PC-9 (cell line): ENCODE results near the gene GPC5. TPM values are rescaled to one million over a fixed set of nuclear protein-coding genes. Genes with fewer than 3 reads are reported as not detected.

ENCODE experiments used
- BruUV-seq: library from RNA; stranded (reverse); fragments of 400-500 nt; replicated peaks from 2 replicates; lab custom pipeline; 2021; lab: Mats Ljungman, UMichigan
- CTCF ChIA-PET: fragments of 300-600 bp; sonication (Branson Sonifier 250); formaldehyde crosslinking; loops from one replicate; lab custom pipeline; 2022; ENCODE audit warnings: antibody characterized with exemption; lab: Charles Lee
- POLR2A ChIA-PET: fragments of 300-600 bp; sonication (Branson Sonifier 250); formaldehyde crosslinking; loops from one replicate; lab custom pipeline; 2022; ENCODE audit warnings: antibody characterized with exemption; ENCODE audit not compliant: unreplicated experiment; lab: Charles Lee
- DNase-seq, 2 experiments: peaks; one replicate each; pipeline versions ENCODE4 v3.0.0 to v3.0.0-alpha.2; 2015 to 2022; ENCODE audit warnings: mixed read lengths in 1 of 2
- H2AFZ ChIP-seq: fragments of 200-600 bp; sonication (generic); 2 replicates; pipeline ENCODE4 v1.8.1; 2017; ENCODE audit warnings: antibody characterized with exemption
- H3F3A ChIP-seq: fragments of 200-600 bp; sonication (generic); 2 replicates; pipeline ENCODE4 v1.8.1; 2017; ENCODE audit warnings: antibody characterized with exemption, mild to moderate bottlenecking, low read depth; ENCODE audit not compliant: insufficient read depth
- H3K27ac ChIP-seq: fragments of 200-600 bp; sonication (generic); 2 replicates; pipeline ENCODE4 v1.6.1; 2016; ENCODE audit warnings: mixed run types
- H3K27me3 ChIP-seq: fragments of 200-600 bp; sonication (generic); 2 replicates; pipeline ENCODE4 v1.6.1; 2016; ENCODE audit warnings: low read depth, mixed run types; ENCODE audit not compliant: insufficient read depth
- H3K36me3 ChIP-seq: fragments of 200-600 bp; sonication (generic); 2 replicates; pipeline ENCODE4 v1.6.1; 2016; ENCODE audit warnings: low read depth, mixed run types
- H3K4me1 ChIP-seq: fragments of 200-600 bp; sonication (generic); replicated peaks from 2 replicates; pipeline ENCODE4 v1.6.1; 2016; ENCODE audit warnings: mixed run types; ENCODE audit not compliant: insufficient read depth
- H3K4me2 ChIP-seq: fragments of 200-600 bp; sonication (generic); 2 replicates; pipeline ENCODE4 v1.6.1; 2017; ENCODE audit warnings: mixed run types
- H3K4me3 ChIP-seq: fragments of 200-600 bp; sonication (generic); 2 replicates; pipeline ENCODE4 v1.6.1; 2016; ENCODE audit warnings: mixed run types
- H3K79me2 ChIP-seq: fragments of 200-600 bp; sonication (generic); 2 replicates; pipeline ENCODE4 v1.6.1; 2017; ENCODE audit warnings: low read depth, mixed run types
- H3K9me2 ChIP-seq: fragments of 200-600 bp; sonication (generic); 2 replicates; pipeline ENCODE4 v1.8.1; 2017; ENCODE audit warnings: mild to moderate bottlenecking; ENCODE audit not compliant: insufficient read depth
- H3K9me3 ChIP-seq: fragments of 200-600 bp; sonication (generic); 2 replicates; pipeline ENCODE4 v1.8.1; 2016; ENCODE audit warnings: low read depth; ENCODE audit not compliant: insufficient read depth
- H4K20me1 ChIP-seq: fragments of 200-600 bp; sonication (generic); 2 replicates; pipeline ENCODE4 v1.8.1; 2017; ENCODE audit not compliant: insufficient read depth
- CTCF ChIP-seq: fragments of 200-600 bp; sonication (generic); conservative IDR thresholded peaks from 2 replicates; pipeline ENCODE4 v1.6.1; 2017; ENCODE audit warnings: mixed run types, antibody characterized with exemption, mild to moderate bottlenecking, moderate library complexity
- EZH2 ChIP-seq: fragments of 200-600 bp; sonication (generic); IDR thresholded peaks from 2 replicates; pipeline ENCODE4 v1.8.0; 2017; ENCODE audit warnings: antibody characterized with exemption, low read depth
- intact Hi-C: fragments of 100-400 bp; cut with micrococcal nuclease; formaldehyde crosslinking; loops from one replicate; pipeline ENCODE4 v1.10.0; 2022; ENCODE audit not compliant: unreplicated experiment
- total RNA-seq: library from RNA; stranded (reverse); gene quantifications from 2 replicates; pipeline ENCODE4 v1.2.3, GENCODE V29; 2021

GPC5 gene
- total RNA-seq, 1 experiment from 2014 or later = not detected

GRCh38 chr13:91576590-91576989, 178.2 kb downstream of the GPC5 start:
- no peaks in the 10 kb centered on the region for H4K20me1 ChIP-seq
- TF ChIP-seq CTCF = 0 out of 2 replicates have a peak, but pooled peaks have one; percentile 23
- TF ChIP-seq EZH2 = no peak
- no peaks in the 10 kb centered on the region for H3K9me2 ChIP-seq
- H3K4me1 ChIP-seq = no peaks in the 10 kb centered on the region
- no peak overlapping the region for H3K4me3 ChIP-seq
- no peaks in the 10 kb centered on the region for H3F3A ChIP-seq
- CTCF ChIA-PET = no interaction called here
- no peaks in the 10 kb centered on the region for H3K27me3 ChIP-seq
- H2AFZ ChIP-seq = no peak overlapping the region
- H3K79me2 ChIP-seq = no peaks in the 10 kb centered on the region
- POLR2A ChIA-PET = no interaction called here
- H3K36me3 ChIP-seq = no peaks in the 10 kb centered on the region
- no TSS peak for BruUV-seq
- H3K27ac ChIP-seq = no peak overlapping the region
- no peaks in the 10 kb centered on the region for H3K9me3 ChIP-seq
- no peak for DNase-seq
- intact Hi-C loops = no loop called here
- no peak overlapping the region for H3K4me2 ChIP-seq

DNA sequence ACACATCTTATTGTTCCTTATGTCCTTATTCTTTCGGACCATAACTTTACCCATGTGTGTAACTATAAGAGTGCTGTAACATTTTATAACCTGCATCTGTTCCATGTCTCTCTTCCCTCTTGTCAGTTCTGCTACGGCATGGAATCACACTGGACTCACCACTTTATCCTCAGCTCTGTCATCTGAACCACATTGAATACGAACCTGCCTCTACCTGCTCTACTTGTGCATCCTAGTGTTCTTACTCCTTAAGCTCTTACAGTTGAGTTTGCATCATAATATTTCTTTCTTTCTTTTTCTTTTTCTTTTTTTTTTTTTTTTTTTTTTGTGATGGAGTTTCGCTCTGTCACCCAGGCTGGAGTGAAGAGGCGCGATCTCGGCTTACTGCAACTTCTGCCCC, 180.9 kb downstream of the GPC5 start:
- intact Hi-C loops = no loop called here
- H3K9me2 ChIP-seq = no peaks in the 10 kb centered on the region
- H3K27ac ChIP-seq = no peak overlapping the region
- no peak for TF ChIP-seq CTCF
- TF ChIP-seq EZH2 = no peak
- BruUV-seq = no TSS peak
- H3K4me1 ChIP-seq = no peaks in the 10 kb centered on the region
- ChIA-PET POLR2A (no interaction called here), CTCF (no interaction called here)
- no peaks in the 10 kb centered on the region for H3K9me3 ChIP-seq
- no peak overlapping the region for H2AFZ ChIP-seq
- DNase-seq = no peak
- H3K4me3 ChIP-seq = no peak overlapping the region
- H3K4me2 ChIP-seq = no peak overlapping the region
- H4K20me1 ChIP-seq = no peaks in the 10 kb centered on the region
- H3F3A ChIP-seq = no peaks in the 10 kb centered on the region
- H3K79me2 ChIP-seq = no peaks in the 10 kb centered on the region
- H3K27me3 ChIP-seq = no peaks in the 10 kb centered on the region
- H3K36me3 ChIP-seq = no peaks in the 10 kb centered on the region

DNA sequence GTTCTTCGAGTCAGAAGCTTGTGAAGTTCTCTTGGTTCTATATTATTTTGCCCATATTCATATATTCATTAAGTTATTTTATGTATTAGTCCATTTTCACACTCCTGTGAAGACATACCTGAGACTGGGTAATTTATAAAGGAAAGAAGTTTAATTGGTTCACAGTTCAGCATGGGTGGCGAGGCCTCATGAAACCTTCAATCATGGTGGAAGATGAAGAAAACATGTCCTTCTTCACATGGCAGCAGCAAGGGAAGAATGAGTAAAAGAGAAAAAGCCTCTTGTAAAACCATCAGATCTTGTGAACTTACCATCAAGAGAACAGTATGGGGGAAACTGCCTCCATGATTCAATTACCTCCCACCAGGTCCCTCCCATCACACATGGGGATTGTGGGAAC, 182.3 kb downstream of the GPC5 start:
- no peaks in the 10 kb centered on the region for H3K9me3 ChIP-seq
- H3K4me3 ChIP-seq = no peak overlapping the region
- no peaks in the 10 kb centered on the region for H3F3A ChIP-seq
- DNase-seq = no peak
- H4K20me1 ChIP-seq = no peaks in the 10 kb centered on the region
- H3K79me2 ChIP-seq = no peaks in the 10 kb centered on the region
- ChIA-PET CTCF (no interaction called here), POLR2A (no interaction called here)
- no peaks in the 10 kb centered on the region for H3K4me1 ChIP-seq
- no peak overlapping the region for H2AFZ ChIP-seq
- H3K36me3 ChIP-seq = no peaks in the 10 kb centered on the region
- intact Hi-C loops = no loop called here
- TF ChIP-seq CTCF (no peak), EZH2 (no peak)
- no TSS peak for BruUV-seq
- H3K27me3 ChIP-seq = no peaks in the 10 kb centered on the region
- H3K9me2 ChIP-seq = no peaks in the 10 kb centered on the region
- H3K27ac ChIP-seq = no peak overlapping the region
- H3K4me2 ChIP-seq = no peak overlapping the region
